ENCODE measurements around the gene INTS1. TPM values are rescaled to one million over a fixed set of nuclear protein-coding genes. Genes with fewer than 3 reads are reported as not detected.

Gene INTS1
- polyA plus RNA-seq, 1 donor from 2014 or later = 21.1 TPM

DNA sequence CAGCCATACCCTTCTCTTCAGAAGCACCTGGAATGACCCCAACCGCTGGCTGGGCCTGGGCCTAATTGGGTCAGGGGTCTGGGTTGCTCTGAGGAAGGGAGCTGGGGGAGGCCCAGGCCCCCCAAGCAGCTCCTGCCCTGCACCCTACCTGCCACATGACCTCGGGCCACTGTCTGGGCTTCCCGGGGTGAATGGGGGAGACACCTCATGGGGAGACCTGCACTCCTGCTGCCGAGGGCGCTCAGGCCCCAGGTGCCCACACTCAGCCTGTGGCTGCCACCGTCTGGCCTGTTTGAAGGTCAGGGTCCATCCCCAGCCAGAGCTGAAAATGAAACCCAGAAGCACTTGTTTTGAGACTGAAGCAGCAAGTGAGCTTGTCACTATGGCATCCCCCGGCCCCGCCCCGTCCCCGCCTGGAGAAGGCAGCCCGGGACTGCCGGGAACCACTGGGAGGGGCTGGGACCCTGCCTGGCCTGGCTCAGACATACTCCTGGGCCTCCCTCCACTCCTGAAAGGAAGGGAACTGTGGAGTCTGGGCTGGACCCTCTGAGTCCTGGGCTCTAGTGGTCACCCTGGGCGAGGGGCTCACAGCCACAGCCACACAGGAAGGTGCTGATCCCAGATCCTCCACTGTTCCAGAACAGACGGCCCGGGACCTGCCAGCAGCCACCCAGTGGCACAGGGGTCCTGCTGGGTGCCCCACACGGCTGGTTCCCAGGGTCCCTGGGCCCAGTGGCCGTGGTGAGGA lies 37.5 kb downstream of the INTS1 start:
- no peak overlapping the region for H3K4me2 ChIP-seq (ENCODE audit: low read length)

DNA sequence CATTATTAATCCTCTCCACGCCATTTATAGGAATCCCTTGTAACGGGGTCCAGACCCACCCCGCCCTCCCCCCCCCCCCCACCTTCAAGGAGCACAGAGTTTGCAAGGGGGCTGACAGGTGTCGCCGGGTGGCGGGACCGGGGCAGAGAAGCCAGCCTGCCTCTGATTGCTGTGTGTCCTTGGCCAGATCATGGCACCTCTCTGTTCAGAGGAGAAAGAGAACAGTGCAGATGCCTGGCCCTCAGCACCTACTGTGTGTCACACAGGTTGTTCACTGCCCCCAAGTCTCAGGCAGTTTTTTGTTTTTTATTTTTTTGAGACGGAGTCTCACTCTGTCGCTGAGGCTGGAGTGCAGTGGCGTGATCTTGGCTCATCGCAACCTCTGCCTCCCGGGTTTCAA lies 39.5 kb downstream of the INTS1 start:
- no peak overlapping the region for H2AFZ ChIP-seq (ENCODE audit: low read depth, low read length)
- no peak overlapping the region for H3K4me2 ChIP-seq (ENCODE audit: low read length)
- H3K79me2 ChIP-seq (replicated peaks; ENCODE audit: insufficient read depth, low read length) = no peaks in the 10 kb centered on the region
- H3K9ac ChIP-seq (ENCODE audit: low read length) = no peak overlapping the region
- no peaks in the 10 kb centered on the region for H3K9me2 ChIP-seq (ENCODE audit: insufficient read depth, low read length)
- no peaks in the 10 kb centered on the region for H3F3A ChIP-seq (ENCODE audit: insufficient read depth, low read length, poor library complexity, severe bottlenecking)
- H3K36me3 ChIP-seq (ENCODE audit: insufficient read depth, low read length) = no peaks in the 10 kb centered on the region
- no peak for TF ChIP-seq MXI1 (conservative IDR thresholded peaks at IDR 0.05; ENCODE audit: poor library complexity, severe bottlenecking)
- TF ChIP-seq RAD21 (conservative IDR thresholded peaks at IDR 0.05) = no peak
- TF ChIP-seq SMC3 (conservative IDR thresholded peaks at IDR 0.05; ENCODE audit: poor library complexity) = no peak
- TF ChIP-seq, protein P1, sequence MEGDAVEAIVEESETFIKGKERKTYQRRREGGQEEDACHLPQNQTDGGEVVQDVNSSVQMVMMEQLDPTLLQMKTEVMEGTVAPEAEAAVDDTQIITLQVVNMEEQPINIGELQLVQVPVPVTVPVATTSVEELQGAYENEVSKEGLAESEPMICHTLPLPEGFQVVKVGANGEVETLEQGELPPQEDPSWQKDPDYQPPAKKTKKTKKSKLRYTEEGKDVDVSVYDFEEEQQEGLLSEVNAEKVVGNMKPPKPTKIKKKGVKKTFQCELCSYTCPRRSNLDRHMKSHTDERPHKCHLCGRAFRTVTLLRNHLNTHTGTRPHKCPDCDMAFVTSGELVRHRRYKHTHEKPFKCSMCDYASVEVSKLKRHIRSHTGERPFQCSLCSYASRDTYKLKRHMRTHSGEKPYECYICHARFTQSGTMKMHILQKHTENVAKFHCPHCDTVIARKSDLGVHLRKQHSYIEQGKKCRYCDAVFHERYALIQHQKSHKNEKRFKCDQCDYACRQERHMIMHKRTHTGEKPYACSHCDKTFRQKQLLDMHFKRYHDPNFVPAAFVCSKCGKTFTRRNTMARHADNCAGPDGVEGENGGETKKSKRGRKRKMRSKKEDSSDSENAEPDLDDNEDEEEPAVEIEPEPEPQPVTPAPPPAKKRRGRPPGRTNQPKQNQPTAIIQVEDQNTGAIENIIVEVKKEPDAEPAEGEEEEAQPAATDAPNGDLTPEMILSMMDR (IDR thresholded peaks at IDR 0.05; ENCODE audit: poor library complexity, severe bottlenecking) = no peak
- TF ChIP-seq POLR2AphosphoS5 (IDR thresholded peaks at IDR 0.05) = no peak
- no peak for TF ChIP-seq EP300 (conservative IDR thresholded peaks at IDR 0.05; ENCODE audit: poor library complexity, severe bottlenecking)
- TF ChIP-seq EZH2 (IDR thresholded peaks at IDR 0.05; ENCODE audit: borderline replicate concordance, insufficient read depth, low read length, poor library complexity, severe bottlenecking) = no peak
- TF ChIP-seq, protein P2, sequence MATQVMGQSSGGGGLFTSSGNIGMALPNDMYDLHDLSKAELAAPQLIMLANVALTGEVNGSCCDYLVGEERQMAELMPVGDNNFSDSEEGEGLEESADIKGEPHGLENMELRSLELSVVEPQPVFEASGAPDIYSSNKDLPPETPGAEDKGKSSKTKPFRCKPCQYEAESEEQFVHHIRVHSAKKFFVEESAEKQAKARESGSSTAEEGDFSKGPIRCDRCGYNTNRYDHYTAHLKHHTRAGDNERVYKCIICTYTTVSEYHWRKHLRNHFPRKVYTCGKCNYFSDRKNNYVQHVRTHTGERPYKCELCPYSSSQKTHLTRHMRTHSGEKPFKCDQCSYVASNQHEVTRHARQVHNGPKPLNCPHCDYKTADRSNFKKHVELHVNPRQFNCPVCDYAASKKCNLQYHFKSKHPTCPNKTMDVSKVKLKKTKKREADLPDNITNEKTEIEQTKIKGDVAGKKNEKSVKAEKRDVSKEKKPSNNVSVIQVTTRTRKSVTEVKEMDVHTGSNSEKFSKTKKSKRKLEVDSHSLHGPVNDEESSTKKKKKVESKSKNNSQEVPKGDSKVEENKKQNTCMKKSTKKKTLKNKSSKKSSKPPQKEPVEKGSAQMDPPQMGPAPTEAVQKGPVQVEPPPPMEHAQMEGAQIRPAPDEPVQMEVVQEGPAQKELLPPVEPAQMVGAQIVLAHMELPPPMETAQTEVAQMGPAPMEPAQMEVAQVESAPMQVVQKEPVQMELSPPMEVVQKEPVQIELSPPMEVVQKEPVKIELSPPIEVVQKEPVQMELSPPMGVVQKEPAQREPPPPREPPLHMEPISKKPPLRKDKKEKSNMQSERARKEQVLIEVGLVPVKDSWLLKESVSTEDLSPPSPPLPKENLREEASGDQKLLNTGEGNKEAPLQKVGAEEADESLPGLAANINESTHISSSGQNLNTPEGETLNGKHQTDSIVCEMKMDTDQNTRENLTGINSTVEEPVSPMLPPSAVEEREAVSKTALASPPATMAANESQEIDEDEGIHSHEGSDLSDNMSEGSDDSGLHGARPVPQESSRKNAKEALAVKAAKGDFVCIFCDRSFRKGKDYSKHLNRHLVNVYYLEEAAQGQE (IDR thresholded peaks at IDR 0.05; ENCODE audit: borderline replicate concordance) = no peak
- no peak for TF ChIP-seq TAF1 (IDR thresholded peaks at IDR 0.05; ENCODE audit: low read depth)
- H3K4me3 ChIP-seq (ENCODE audit: low read length) = no peak overlapping the region
- H3K27ac ChIP-seq (ENCODE audit: low read length) = no peak overlapping the region
- no peaks in the 10 kb centered on the region for H4K20me1 ChIP-seq (ENCODE audit: insufficient read depth)
- H3K27me3 ChIP-seq (ENCODE audit: insufficient read depth, low read depth, low read length) = no peaks in the 10 kb centered on the region
- H3K9me3 ChIP-seq (ENCODE audit: low read length) = no peaks in the 10 kb centered on the region

More for the DNA sequence above, 37.5 kb downstream of the INTS1 start:
- Histone ChIP-seq H3K36me3 (ENCODE audit: insufficient read depth, low read length) (no peaks in the 10 kb centered on the region), H3K79me2 (replicated peaks; ENCODE audit: insufficient read depth, low read length) (no peaks in the 10 kb centered on the region), H3K27ac (ENCODE audit: low read length) (no peak overlapping the region), H3K9ac (ENCODE audit: low read length) (no peak overlapping the region), H3F3A (ENCODE audit: insufficient read depth, low read length, poor library complexity, severe bottlenecking) (no peaks in the 10 kb centered on the region), H3K9me2 (ENCODE audit: insufficient read depth, low read length) (no peaks in the 10 kb centered on the region), H3K9me3 (ENCODE audit: low read length) (no peaks in the 10 kb centered on the region), H3K27me3 (ENCODE audit: insufficient read depth, low read depth, low read length) (no peaks in the 10 kb centered on the region), H4K20me1 (ENCODE audit: insufficient read depth) (no peaks in the 10 kb centered on the region), H2AFZ (ENCODE audit: low read depth, low read length) (no peak overlapping the region), H3K4me3 (ENCODE audit: low read length) (no peak overlapping the region)
- TF ChIP-seq SMC3 (conservative IDR thresholded peaks at IDR 0.05; ENCODE audit: poor library complexity) = no peak
- no peak for TF ChIP-seq EP300 (conservative IDR thresholded peaks at IDR 0.05; ENCODE audit: poor library complexity, severe bottlenecking)
- TF ChIP-seq TAF1 (IDR thresholded peaks at IDR 0.05; ENCODE audit: low read depth) = no peak
- TF ChIP-seq MXI1 (conservative IDR thresholded peaks at IDR 0.05; ENCODE audit: poor library complexity, severe bottlenecking) = no peak
- TF ChIP-seq, protein P2 (IDR thresholded peaks at IDR 0.05; ENCODE audit: borderline replicate concordance) = no peak
- no peak for TF ChIP-seq EZH2 (IDR thresholded peaks at IDR 0.05; ENCODE audit: borderline replicate concordance, insufficient read depth, low read length, poor library complexity, severe bottlenecking)
- TF ChIP-seq, protein P1 (IDR thresholded peaks at IDR 0.05; ENCODE audit: poor library complexity, severe bottlenecking) = no peak
- no peak for TF ChIP-seq RAD21 (conservative IDR thresholded peaks at IDR 0.05)
- no peak for TF ChIP-seq POLR2AphosphoS5 (IDR thresholded peaks at IDR 0.05)
